IPS-15b (cell line): ENCODE data around the gene RXFP3.

Source experiments
- H3K27me3 ChIP-seq: one replicate; pipeline ENCODE4 v1.6.1; 2013; ENCODE audit warnings: low read length; ENCODE audit not compliant: control insufficient read depth, insufficient read depth
- H3K36me3 ChIP-seq: one replicate; pipeline ENCODE4 v1.6.1; 2013; ENCODE audit warnings: low read length; ENCODE audit not compliant: control insufficient read depth, insufficient read depth
- H3K4me1 ChIP-seq: one replicate; pipeline ENCODE4 v1.6.1; 2013; ENCODE audit warnings: mild to moderate bottlenecking, low read length; ENCODE audit not compliant: control insufficient read depth, insufficient read depth
- H3K4me3 ChIP-seq: one replicate; pipeline ENCODE4 v1.5.1; 2013; ENCODE audit warnings: low read depth, low read length
- H3K9ac ChIP-seq: one replicate; pipeline ENCODE4 v1.6.1; 2013; ENCODE audit warnings: low read depth, mild to moderate bottlenecking, low read length
- H3K9me3 ChIP-seq: one replicate; pipeline ENCODE4 v1.6.1; 2013; ENCODE audit warnings: mild to moderate bottlenecking, low read length; ENCODE audit not compliant: control insufficient read depth, insufficient read depth

RXFP3 gene, protein sequence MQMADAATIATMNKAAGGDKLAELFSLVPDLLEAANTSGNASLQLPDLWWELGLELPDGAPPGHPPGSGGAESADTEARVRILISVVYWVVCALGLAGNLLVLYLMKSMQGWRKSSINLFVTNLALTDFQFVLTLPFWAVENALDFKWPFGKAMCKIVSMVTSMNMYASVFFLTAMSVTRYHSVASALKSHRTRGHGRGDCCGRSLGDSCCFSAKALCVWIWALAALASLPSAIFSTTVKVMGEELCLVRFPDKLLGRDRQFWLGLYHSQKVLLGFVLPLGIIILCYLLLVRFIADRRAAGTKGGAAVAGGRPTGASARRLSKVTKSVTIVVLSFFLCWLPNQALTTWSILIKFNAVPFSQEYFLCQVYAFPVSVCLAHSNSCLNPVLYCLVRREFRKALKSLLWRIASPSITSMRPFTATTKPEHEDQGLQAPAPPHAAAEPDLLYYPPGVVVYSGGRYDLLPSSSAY

GRCh38 chr5:33936381-33937016 is at the start of gene RXFP3:
Gene RXFP3, plus strand, starts transcription at chr5:33936386. Its CDS starts 355 bp downstream, at chr5:33936741.
- Histone ChIP-seq H3K4me1 (peaks cover 4% of the 10 kb centered on the region), H3K9me3 (no peaks in the 10 kb centered on the region), H3K4me3 (peak within 1 kb of the TSS; percentile 81), H3K9ac (no peak within 1 kb of the TSS), H3K27me3 (peaks cover 24% of the 10 kb centered on the region), H3K36me3 (no peaks in the 10 kb centered on the region)

DNA sequence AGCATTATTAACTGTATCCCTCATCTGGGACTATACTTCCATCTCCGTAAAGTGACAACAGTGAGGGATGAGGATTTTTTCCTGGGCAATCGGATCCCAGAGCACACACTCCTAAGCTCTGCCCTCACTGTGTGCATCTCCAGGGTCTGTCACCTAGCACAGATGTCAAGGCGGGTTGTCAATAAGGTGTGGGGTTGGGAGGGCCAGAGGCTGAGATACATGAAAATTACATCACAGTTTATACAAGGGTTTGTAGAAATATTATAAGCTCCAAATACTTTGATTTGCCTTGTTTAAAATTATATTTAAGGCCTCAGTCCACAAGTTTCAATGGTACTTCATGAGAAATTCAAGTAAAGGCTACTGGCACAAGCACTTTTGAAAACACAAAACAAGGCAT is 48.9 kb upstream of the RXFP3 start:
- Histone ChIP-seq H3K36me3 (no peaks in the 10 kb centered on the region), H3K9me3 (no peaks in the 10 kb centered on the region), H3K27me3 (no peaks in the 10 kb centered on the region), H3K9ac (no peak overlapping the region), H3K4me1 (peaks cover 20% of the 10 kb centered on the region), H3K4me3 (no peak overlapping the region)

DNA sequence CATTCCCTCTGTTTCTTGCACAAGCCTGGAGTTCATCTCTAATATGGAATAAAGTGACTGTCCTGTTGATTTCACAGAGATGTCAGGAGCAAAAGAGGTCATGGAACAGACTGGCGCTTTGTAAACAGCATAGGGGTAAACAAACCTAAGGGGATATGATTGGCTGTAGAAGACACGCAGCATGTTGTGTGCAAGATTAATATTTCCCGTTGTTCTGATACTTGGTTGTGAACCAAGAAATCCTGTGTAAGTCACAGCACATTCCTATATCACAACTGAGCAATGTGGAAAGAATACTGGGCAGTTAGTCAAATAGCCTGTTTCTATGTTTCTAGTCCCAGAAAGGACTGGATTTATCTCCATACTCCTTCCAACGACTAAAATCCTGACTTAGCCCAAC is 47.6 kb upstream of the RXFP3 start:
- H3K9me3 ChIP-seq: no peaks in the 10 kb centered on the region
- H3K36me3 ChIP-seq: no peaks in the 10 kb centered on the region
- H3K4me3 ChIP-seq: no peak overlapping the region
- peaks cover 6% of the 10 kb centered on the region for H3K27me3 ChIP-seq
- H3K9ac ChIP-seq: no peak overlapping the region
- peaks cover 28% of the 10 kb centered on the region for H3K4me1 ChIP-seq

GRCh38 chr5:33890131-33891032 is 45.8 kb upstream of the RXFP3 start:
- Histone ChIP-seq H3K4me3 (peak overlapping the region; percentile 70), H3K9ac (no peak overlapping the region), H3K27me3 (peaks cover 11% of the 10 kb centered on the region), H3K4me1 (peaks cover 26% of the 10 kb centered on the region), H3K9me3 (no peaks in the 10 kb centered on the region), H3K36me3 (no peaks in the 10 kb centered on the region)

GRCh38 chr5:33891446-33891787 is 44.8 kb upstream of the RXFP3 start:
- Histone ChIP-seq H3K4me3 (peak overlapping the region; percentile 70), H3K4me1 (peaks cover 24% of the 10 kb centered on the region), H3K9me3 (no peaks in the 10 kb centered on the region), H3K9ac (peak overlapping the region; percentile 28), H3K27me3 (peaks cover 11% of the 10 kb centered on the region), H3K36me3 (no peaks in the 10 kb centered on the region)

GRCh38 chr5:33891788-33892619 is 44.2 kb upstream of the RXFP3 start, which contains the start of gene ADAMTS12:
Gene ADAMTS12, minus strand, starts transcription at chr5:33891990. Its CDS starts 134 bp downstream, at chr5:33891856.
- Histone ChIP-seq H3K9ac (peak within 1 kb of the TSS; percentile 28), H3K4me3 (peak within 1 kb of the TSS; percentile 70), H3K4me1 (peaks cover 20% of the 10 kb centered on the region), H3K36me3 (no peaks in the 10 kb centered on the region), H3K27me3 (peaks cover 11% of the 10 kb centered on the region), H3K9me3 (no peaks in the 10 kb centered on the region)

GRCh38 chr5:33892620-33893137 is 43.5 kb upstream of the RXFP3 start:
- Histone ChIP-seq H3K9me3 (no peaks in the 10 kb centered on the region), H3K4me1 (peaks cover 20% of the 10 kb centered on the region), H3K9ac (no peak overlapping the region), H3K4me3 (peak overlapping the region; percentile 70), H3K36me3 (no peaks in the 10 kb centered on the region), H3K27me3 (peaks cover 11% of the 10 kb centered on the region)

DNA sequence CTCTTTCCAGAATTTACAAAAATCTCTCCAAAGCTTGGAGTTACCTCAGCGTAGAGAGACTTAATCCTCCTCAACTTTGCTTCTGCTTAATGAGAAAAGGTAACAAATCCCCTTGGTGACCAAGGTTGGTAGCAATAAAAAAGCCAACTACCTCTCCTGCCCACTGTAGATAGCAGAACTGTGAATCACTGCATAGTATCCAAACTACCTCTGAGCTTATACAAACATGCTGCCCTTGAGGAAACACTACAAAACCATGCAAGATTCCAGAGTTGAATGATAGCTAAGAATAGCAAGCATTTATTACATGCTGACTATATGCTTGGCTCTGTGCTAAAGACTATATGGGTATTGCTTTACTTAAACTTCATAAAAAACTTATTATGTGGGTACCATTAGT is 41.6 kb upstream of the RXFP3 start:
- H3K4me1 ChIP-seq: peaks cover 20% of the 10 kb centered on the region
- no peak overlapping the region for H3K9ac ChIP-seq
- H3K9me3 ChIP-seq: no peaks in the 10 kb centered on the region
- H3K27me3 ChIP-seq: peaks cover 11% of the 10 kb centered on the region
- no peaks in the 10 kb centered on the region for H3K36me3 ChIP-seq
- H3K4me3 ChIP-seq: no peak overlapping the region

GRCh38 chr5:33901156-33901555 is 35.0 kb upstream of the RXFP3 start:
- Histone ChIP-seq H3K9me3 (no peaks in the 10 kb centered on the region), H3K36me3 (no peaks in the 10 kb centered on the region), H3K27me3 (peaks cover 3% of the 10 kb centered on the region), H3K4me1 (no peaks in the 10 kb centered on the region), H3K9ac (no peak overlapping the region), H3K4me3 (no peak overlapping the region)

DNA sequence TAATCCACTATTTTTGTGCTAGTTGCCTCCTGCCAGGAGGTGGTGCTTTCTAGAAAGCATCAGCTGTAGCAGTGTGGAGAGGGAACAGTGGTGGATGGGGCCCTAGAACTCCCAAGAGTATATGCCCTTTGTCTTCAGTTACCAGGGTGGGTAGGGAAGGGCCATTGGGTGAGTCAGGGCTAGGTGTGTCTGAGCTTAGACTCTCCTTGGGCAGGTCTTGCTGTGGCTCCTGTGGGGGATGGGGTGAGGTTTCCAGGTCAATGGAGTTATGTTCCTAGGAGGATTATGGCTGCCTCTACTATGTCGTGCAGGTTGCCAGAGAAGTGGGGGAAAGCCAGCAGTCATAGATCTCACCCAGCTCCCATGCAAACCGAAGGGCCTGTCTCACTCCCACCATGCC is 33.1 kb upstream of the RXFP3 start:
- Histone ChIP-seq H3K9me3 (peaks cover 7% of the 10 kb centered on the region), H3K9ac (no peak overlapping the region), H3K36me3 (peaks cover 2% of the 10 kb centered on the region), H3K27me3 (peaks cover 3% of the 10 kb centered on the region), H3K4me3 (no peak overlapping the region), H3K4me1 (no peaks in the 10 kb centered on the region)
